HG03135 (cell line): ENCODE measurements around the gene N4BP2L1.
A peak's percentile ranks its signal among the peaks of the same experiment; 100 is the strongest.

Experiments
- ATAC-seq: cut with Tn5 transposase; IDR thresholded peaks from one replicate; pipeline ENCODE4 v1.9.1; 2021; ENCODE audit warnings: mild to moderate bottlenecking, moderate library complexity; ENCODE audit not compliant: unreplicated experiment

N4BP2L1 gene

DNA sequence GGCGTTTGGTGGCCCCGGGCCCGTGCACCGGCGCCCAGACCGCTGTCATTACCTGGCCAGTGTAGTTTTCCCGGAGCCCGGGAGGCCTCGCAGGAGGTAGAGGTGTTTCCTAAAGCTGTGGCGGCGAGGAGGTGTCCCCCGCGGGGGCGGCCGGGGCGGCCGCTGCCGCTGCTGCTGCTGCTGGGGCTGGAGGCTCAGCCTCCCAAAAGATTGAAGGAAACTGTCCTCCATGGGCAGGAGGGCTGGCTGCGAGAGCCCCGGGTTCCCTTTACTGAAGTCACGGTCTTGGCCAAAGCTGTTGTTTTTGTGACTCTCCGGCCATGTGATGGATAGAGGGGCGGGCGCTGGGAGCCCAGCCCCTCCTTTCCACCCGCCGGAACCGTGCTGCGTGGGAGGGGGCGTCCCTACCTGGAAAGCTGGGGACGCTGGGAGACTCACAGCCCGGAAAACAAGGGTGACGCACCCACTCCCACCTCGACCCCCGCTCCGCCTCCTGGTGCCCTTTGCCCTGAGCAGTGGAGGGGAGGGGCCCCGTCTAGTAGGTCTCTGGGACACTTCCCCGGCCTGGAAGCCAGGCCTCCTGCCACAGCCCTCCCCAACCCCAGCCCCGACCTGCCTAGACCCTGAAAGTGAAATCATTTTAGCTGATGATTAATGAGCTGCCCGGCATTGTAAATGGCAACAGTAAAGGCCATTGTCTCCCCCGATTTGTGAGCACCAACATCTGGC is at the start of gene N4BP2L1:
Gene N4BP2L1 (minus strand): TSS at position 279 of the 729 bp plus-strand sequence. CDS start 48 bp downstream, at position 231.
- peak; percentile 71 for ATAC-seq

DNA sequence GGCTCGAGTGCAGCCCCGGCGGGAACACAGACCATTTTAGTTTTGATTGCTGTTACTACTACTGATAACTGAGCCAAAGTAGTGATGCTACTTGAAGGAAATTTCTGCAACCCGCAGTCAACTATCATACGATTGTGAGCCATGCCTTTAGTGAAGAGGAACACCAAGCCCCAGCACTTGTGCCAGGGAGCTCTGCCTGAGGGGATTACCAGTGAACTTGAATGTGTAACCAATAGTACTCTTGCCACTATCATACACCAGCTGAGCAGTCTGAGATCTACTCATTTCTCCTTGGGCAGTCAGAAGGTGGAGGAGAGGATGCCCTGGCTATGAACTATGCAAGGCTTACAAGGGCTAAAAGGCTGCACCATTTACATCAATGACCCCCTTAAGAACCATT is 49.0 kb upstream of the N4BP2L1 start:
- no peak for ATAC-seq

DNA sequence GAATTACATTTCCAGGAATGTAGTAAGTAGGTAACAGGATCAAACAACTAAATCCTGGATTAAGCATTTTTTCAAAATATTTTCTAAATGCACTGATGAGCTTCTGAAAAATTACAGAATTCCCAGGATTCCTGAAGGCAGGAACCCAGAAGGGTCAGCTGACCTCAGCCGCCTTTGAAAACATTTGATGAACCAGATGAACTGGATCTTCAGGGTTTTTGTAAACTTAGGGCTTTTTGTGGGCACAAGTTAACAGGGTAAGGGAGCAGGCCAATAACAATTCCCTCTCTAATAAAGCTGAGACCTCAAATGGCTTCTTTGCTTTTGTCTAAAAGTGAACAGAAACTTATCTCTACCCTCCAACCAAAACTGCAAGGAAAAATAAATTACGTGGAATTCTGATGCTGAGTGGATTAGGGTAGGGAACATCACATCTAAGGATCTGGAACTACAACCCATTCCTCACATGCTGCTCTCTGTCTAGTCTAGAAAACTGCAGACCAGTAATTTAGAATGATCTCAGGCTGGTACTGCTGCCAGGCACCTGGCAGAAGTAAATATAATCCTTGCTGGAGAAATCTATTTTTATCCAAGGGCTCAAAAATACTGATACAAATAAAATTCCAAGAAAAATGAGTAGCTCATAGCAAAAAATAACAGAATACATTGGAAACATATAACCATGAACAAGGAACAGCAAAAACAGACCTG is 48.2 kb upstream of the N4BP2L1 start:
- ATAC-seq = no peak

DNA sequence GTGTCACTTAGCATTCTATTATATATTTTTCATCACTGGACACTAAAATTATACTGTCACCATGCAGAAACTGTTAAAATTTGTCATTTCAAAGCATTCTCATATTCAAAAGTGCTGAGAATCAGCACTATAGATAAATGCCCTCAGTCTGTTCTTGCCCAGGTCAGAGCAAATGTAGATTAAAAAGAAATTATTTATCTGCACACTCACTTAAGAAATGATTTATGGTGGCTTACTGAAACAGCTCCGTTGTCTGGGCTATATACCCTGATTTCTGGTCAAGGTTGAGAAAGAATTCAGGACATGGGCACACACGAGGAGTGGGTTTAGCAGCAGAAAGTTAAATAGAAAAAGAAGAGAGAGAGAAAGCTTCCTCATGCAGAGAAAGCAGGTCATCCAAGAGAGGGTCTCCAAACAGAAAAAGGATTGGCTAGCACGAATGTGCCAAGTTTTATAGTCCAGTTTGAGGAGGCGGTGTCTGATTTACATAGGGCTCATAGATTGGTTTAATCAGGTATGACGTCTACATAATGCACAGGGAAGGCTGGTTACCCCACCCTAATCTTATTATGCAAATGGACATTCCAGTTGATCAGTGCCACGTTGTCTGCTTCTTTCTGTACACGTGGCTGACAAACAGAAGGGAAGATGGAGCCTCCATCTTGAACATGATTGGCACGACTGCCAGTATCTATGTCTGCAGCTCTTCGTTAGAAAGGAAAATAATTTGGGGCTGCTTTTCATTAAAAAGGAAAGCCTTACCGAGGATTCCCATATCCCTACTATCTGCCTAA is 47.3 kb upstream of the N4BP2L1 start:
- ATAC-seq = no peak

DNA sequence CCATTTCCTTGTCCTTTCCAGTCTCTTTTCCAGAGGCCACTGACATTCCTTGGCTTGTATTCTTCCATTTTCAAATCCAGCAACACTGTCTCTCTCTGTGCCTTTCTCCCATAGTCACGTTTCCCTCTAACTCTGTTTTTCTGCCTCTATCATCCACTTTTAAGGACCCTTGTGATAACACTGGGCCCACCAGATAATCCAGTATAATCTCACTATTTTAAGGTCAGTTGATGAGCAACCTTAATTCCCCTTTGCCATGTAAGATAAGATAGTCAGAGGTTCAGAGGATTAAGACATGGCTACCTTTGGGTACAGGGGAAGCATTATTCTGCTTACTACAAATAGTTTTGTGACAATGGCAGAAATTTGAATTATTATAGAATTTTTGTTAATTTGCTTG is 45.7 kb upstream of the N4BP2L1 start:
- ATAC-seq = no peak

DNA sequence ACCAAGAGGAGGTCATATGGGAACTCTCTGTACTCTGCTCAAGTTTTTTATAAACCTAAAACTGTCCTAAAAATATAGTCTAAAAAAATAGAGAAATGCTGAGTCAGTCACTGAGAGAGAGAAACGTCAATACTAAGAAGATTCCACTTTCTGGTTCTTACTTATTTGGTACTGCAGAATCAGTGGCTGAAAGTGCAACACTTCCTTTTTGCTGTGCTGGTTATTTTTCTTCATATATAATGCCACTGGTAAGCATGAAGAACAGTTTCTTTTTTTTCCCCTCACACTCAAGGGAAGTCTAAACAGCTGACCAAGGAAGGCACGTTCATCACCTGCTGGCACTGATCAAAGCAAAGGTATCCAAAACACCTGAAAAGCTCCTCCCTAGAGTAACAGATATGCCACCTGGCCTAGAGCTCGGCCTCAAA is 44.3 kb upstream of the N4BP2L1 start:
- ATAC-seq = no peak

DNA sequence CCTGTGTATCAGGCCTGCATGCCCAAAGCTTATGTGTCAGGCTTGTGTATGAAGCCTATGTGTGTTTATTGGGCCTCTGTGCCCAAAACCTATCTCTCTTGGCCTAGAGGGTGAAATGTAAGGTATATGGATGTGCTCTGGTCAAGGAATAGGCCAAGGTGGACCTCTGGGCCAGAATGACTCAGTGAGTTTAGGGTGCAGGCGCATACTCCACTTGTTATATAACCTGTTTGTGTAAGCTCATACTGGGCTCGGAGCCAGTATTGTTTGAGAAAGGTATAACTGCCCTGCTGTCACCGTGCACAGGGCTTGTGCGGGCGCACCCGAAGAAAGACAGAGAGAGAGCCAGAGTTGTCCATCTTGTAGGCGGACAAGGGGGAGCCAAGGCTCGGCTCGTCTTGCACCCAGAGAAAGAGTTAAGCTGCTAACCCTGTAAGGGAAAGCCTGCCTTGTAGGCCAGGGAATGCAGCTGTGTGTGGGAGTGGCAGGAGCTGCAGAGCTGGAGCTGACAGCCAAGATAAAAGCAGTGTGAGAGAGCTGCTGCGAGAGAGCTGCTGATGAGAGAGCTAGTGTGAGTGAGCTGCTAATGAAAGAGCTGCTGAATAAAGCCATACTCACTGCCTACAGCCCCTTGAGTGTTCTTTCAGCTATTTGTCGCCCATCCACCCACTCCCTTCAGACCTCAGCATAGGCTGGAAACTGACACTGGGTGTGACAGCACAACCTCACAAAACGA is 43.4 kb upstream of the N4BP2L1 start:
- ATAC-seq = no peak

DNA sequence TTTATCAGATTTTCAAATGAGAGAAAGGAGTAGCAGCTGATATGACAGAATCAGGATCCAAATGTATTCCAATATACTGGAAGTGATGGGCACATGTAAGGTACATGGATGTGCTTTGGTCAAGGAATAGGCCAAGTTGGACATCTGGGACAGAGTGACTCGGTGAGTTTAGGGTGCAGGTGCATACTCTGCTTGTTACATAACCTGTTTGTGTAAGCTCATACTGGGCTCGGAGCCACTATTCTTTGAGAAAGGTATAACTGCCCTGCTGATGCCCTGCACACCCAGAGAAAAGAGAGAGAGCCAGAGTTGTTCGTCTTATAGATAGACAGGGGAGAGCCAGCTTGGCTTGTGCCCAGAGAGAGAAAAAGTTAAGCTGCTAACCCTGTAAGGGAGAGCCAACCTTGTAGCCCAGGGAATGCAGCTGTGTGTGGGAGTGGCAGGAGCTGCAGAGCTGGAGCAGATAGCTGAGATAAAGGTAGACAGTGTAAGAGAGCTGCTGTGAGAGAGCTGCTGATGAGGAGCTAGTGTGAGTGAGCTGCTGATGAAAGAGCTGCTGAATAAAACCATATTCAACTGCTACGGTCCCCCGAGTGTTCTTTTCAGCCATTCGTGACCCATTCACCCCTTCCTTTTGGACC is 40.7 kb upstream of the N4BP2L1 start:
- no peak for ATAC-seq

DNA sequence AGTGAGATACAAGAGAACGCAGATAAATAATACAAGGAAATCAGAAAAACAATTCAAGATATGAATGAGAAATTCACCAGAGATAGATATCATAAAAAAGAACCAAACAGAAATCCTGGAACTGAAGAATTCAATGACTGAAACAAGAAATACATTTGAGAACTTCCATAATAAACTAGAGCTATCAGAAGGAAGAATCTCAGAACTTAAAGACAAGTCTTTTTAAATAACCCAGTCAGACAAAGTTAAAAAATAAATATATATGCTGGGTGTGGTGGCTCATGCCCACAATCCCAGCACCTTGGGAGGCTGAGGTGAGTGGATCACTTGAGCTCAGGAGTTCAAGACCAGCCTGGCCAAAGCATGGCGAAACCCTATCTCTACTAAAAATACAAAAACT is 28.7 kb upstream of the N4BP2L1 start:
- ATAC-seq = no peak

DNA sequence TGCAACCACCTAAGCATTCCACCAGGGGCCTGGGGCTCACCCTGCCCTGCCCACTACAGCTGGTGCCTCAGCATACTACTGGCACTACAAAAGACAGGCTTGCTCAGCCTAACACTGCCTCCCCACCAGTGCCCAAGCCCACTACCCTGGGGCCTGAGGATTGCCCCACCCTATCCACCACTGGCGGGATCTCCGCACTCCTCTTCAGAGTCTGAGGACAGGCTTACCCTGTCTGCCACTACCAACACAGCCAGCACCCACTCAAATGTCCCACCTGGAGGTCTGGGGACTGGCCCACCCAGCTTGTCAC is 27.6 kb upstream of the N4BP2L1 start:
- ATAC-seq = no peak

DNA sequence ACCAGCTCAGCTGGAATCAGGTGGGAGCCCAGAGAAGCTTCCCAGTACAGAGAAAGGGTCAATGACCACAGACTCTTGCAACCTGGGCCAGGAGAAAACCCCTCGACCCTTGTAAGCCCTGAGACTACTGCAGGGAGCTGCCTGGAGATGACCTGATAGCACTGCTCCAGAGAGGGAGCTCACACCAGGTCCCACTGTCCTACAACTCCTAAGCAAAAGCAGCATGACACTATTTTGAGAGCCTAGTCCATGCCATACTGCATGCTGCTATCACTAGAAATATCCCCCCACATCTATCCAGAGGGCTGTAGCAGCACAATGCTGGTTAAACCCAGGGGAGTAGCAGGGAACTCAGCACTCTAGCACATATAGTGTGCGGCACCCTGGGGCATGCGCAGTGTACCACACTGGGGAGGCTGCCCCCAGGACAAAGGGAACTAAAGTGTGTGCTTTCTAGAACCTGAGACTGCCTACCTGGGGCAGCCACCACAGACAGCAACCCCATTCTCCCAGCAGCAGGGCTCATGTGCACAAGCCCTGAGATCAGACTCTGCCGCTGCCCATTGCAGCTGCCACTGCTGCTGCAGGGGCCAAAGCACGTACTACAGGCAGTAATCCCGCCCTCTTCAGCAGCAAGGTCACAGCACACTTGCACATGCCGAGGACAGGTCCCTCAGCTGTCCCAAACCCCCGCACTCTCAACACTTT is 27.1 kb upstream of the N4BP2L1 start:
- ATAC-seq = no peak

DNA sequence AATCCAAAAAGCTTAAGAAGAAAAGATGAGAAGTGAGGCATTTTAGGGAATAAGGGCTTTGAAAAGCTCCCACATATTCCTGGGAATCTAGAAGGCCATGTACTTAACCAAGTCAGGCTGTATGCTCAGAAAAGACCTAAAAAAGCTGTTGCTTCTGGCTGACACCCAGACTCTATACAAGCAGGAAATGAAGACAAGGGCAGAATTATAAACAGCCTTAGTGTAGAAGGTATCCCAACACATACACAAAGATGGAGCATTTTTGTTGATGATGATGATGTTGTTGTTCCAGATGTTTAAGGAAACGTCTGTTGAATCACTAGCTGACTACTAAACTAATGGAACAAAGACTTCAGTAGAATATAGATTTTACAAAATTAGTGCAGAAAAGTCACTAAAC is 26.1 kb upstream of the N4BP2L1 start:
- ATAC-seq = no peak

DNA sequence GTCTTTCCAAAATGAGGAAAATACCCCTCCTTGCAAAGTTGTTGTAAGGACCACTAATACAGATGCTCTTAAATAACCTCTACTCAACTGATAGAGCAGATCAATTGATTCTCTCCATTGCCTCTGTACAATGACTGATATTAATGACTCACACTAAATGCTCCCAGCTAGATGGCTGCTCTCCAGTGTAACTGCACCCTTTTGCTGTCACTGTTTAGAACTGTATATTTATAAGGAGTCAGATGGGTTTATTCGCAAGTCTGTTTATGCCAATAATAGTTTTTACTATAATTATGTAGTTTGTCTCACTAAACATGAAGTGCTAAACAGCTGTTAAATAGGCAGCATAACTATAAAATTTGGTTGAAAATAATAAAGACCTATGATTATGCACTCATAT is 21.0 kb upstream of the N4BP2L1 start:
- ATAC-seq = no peak

DNA sequence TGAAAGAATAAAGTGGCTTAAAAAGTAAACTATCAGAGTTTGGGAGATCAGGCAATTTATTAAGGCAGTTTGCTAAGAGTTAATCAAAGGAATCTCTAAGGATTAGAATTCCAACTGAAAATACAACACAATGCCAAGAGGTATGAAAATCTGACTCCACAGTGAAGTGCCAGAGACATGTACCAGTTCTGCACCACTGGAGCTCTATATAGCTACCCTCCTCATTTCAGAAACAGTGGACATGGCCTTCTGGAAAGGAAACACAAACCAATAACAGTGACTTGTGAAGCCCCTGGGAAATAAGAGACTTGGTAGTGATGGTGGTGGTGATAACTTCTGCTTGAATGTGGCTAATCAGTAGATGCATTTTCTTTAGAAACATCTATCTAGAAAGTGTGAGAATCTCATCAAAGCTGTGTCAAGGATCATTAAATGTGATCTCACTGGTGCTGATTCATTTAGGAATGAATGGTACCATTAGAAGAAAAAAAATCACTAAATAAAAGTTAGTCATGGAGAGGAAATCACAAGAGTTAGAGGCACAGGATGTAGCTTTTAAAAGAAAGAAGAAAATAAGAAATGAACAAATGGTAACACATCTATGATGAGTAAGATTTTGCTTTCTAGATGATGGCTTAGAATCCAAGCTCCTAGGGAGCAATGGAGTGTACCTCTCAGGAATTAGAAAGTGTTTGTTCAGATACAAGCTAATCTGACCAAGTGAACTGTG is 20.1 kb upstream of the N4BP2L1 start:
- no peak for ATAC-seq

DNA sequence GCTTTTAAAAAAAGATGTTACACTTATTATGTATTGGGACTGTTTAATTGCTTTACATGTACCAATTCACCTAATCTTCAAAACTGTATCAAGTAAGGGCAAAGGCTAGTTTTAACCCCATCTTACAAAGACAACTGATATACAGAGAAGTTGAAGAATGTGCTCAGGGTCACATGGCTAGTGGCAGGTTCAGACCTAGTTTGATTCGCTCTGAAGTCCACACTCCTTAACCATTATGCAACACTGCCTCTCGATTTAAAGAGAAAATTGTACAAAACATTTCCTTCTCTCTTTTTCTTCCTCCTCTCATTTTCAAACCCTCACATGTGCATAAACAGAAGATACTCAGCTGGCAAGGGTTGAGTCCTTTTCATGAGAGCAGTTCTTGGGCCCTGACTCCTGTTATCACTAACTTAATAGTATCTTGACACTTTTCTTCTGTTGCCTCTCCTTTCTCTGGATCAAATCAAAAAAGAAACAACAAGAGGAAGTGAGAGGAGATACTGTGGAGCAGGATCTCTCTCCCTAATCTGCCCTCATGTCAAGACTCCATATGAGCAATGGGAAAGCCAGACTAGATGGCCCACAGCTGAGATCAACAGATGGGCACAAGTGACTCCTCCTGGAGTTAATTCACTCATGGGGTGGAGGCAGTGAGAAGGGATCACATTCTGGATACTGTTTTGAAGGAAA is 19.0 kb upstream of the N4BP2L1 start:
- no peak for ATAC-seq

DNA sequence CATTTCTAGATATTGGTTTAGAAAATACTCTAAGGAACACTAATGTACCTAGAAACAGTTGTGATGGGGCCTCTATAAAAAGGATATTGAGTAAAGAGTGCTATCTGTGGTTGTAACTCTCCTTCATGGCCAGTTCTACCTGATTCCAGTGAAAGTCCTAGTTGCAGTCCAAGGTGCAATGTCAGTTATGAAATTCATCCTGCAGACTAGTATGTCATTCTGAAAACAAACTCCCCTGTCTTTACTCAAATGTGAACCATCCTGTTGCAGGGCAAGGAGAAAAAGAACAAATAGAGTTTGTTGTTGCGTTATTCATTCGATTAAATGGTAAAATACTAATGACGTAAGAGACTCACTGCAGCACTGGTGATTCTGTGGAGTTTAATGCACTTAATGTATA is 18.3 kb upstream of the N4BP2L1 start:
- ATAC-seq = no peak

DNA sequence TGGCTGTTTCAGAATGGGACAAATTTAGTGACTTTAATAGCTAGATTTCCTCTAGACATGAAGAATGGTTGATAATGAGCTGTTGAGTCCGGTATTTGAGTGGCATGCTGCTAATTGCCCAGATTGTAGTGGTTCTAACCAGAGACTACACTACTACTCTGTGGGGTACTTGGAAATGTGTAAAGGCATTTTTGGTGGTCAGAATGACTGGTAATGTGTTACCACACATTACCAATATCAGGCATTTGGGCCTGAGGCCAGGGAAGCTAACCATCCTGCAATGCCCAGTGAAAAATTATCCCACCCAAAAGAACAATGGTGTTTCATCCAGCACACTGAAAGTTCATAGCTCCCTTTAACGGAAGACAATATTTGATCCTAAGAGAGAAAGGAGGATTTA is 17.5 kb upstream of the N4BP2L1 start:
- ATAC-seq = no peak

DNA sequence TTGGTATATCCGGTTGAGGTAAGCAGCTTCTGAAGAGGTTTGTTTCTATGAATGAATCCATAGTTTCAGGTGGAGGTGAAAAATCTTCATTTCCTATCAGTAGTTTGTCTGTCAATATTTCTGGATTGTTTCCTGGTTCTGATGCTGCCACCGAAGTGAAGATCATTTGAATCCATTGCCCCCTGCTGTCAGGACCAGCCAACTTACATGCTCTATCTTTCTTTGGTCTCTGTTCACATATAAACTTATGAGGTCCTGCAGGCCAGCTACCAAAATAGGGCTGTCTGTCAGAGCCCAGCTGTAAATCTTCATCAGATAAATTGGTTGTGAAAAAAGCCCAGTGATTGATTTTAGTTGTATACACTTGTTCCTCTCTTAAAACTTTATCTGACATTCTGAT is 15.2 kb upstream of the N4BP2L1 start:
- ATAC-seq = no peak

DNA sequence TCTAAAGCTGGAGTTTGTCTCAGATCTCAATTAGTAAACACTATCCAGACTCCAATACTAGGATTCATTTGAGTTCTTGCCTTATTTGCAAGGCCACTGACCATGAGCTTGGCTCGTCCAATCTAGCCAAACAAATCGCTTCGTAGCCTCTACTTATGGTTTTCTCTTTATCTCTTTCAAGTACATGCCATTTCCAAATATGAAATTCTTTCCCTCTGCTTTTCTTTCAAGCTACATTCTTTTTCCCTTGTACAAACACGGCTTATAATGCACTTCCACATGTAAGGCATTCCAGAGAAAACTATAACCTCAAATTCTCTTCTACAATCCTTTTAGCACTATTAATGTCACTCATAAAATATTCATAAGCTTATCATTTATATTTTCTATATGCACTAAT is 10.9 kb upstream of the N4BP2L1 start:
- no peak for ATAC-seq
